SU-DHL-6 (cell line): ENCODE data around the gene PRTG.

ENCODE experiments used
- EZH2phosphoT487 ChIP-seq: fragments of 200-600 bp; sonication (generic), shearing (Covaris generic); conservative IDR thresholded peaks from 2 replicates; pipeline ENCODE4 v1.6.1; 2018; ENCODE audit warnings: mild to moderate bottlenecking, antibody characterized with exemption, low read length, moderate library complexity, mixed read lengths
- TF ChIP-seq, protein P1 (sequence below): fragments of 200-600 bp; sonication (generic); IDR thresholded peaks from one replicate; pipeline ENCODE4 v1.5.1; 2017; ENCODE audit warnings: antibody characterized with exemption, mild to moderate bottlenecking, low read length, moderate library complexity; ENCODE audit not compliant: insufficient read depth, poor library complexity, severe bottlenecking

DNA sequence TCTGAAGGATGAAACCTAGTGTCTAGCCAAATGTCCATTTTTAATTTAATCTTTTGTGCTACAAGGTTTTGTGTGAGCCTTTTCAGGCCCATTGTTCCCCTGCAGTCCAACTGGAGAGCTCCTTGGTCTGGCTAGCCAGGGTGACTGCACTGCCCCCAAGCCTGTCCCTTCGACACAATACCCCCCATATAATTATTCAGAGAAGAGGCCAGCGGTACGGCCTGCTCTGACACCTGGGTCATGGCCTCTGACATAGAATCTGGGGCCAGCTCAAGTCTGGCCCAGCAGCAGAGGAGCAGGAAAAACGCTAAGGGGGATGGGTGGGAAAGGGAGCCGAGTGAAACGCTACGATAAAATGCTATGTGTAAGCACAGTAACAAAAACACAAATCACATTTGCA lies 90.6 kb downstream of the PRTG start:
- TF ChIP-seq, protein P1, sequence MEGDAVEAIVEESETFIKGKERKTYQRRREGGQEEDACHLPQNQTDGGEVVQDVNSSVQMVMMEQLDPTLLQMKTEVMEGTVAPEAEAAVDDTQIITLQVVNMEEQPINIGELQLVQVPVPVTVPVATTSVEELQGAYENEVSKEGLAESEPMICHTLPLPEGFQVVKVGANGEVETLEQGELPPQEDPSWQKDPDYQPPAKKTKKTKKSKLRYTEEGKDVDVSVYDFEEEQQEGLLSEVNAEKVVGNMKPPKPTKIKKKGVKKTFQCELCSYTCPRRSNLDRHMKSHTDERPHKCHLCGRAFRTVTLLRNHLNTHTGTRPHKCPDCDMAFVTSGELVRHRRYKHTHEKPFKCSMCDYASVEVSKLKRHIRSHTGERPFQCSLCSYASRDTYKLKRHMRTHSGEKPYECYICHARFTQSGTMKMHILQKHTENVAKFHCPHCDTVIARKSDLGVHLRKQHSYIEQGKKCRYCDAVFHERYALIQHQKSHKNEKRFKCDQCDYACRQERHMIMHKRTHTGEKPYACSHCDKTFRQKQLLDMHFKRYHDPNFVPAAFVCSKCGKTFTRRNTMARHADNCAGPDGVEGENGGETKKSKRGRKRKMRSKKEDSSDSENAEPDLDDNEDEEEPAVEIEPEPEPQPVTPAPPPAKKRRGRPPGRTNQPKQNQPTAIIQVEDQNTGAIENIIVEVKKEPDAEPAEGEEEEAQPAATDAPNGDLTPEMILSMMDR, result no peak
- TF ChIP-seq EZH2phosphoT487, result no peak
